ENCODE data around the gene OLFML2B.

- TF ChIP-seq, protein P1, sequence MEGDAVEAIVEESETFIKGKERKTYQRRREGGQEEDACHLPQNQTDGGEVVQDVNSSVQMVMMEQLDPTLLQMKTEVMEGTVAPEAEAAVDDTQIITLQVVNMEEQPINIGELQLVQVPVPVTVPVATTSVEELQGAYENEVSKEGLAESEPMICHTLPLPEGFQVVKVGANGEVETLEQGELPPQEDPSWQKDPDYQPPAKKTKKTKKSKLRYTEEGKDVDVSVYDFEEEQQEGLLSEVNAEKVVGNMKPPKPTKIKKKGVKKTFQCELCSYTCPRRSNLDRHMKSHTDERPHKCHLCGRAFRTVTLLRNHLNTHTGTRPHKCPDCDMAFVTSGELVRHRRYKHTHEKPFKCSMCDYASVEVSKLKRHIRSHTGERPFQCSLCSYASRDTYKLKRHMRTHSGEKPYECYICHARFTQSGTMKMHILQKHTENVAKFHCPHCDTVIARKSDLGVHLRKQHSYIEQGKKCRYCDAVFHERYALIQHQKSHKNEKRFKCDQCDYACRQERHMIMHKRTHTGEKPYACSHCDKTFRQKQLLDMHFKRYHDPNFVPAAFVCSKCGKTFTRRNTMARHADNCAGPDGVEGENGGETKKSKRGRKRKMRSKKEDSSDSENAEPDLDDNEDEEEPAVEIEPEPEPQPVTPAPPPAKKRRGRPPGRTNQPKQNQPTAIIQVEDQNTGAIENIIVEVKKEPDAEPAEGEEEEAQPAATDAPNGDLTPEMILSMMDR (IDR thresholded peaks at IDR 0.05; ENCODE audit: low read depth, low read length, poor library complexity, severe bottlenecking) = no peak
- TF ChIP-seq EZH2phosphoT487 (IDR thresholded peaks at IDR 0.05; ENCODE audit: borderline replicate concordance, low read length) = no peak
Measured at GRCh38 chr1:161955606-161956005, 68.1 kb downstream of the OLFML2B start.
